ENCODE data around the gene BACH2. TPM values are rescaled to one million over a fixed set of nuclear protein-coding genes. Genes with fewer than 3 reads are reported as not detected.

Gene BACH2
- total and polyA plus RNA-seq, 2 donors (not counting 1 experiment from before 2014, with no cell fraction given) = 2.2 to 2.6 TPM

- peak in 1 of 2 donors; percentile 83 for DNase-seq (ENCODE audit: low read depth in 2 of 2)
- Histone ChIP-seq H4K20me1 (ENCODE audit: control insufficient read depth, extremely low read depth, insufficient read depth, low read length) (no peaks in the 10 kb centered on the region), H3K9ac (ENCODE audit: insufficient read depth, low read length) (no peak overlapping the region), H3K27me3 (ENCODE audit: control insufficient read depth, insufficient read depth, low read length) (no peaks in the 10 kb centered on the region), H3K27ac (ENCODE audit: insufficient read depth, low read length) (no peak overlapping the region), H2AFZ (ENCODE audit: low read length) (no peak overlapping the region), H3K4me2 (ENCODE audit: extremely low read depth, insufficient read depth, low read length) (no peak overlapping the region), H3K36me3 (ENCODE audit: control insufficient read depth, insufficient read depth, low read length) (no peaks in the 10 kb centered on the region), H3K4me3 (replicated peaks in 1 of 4; ENCODE audit: control extremely low read depth in 1 of 4, insufficient read depth in 1 of 4, low read depth in 3 of 4, low read length in 4 of 4) (no peak overlapping the region), H3K4me1 (ENCODE audit: control insufficient read depth, extremely low read depth, insufficient read depth, low read length) (peaks cover 4% of the 10 kb centered on the region), H3K79me2 (ENCODE audit: control insufficient read depth, insufficient read depth, low read length) (no peaks in the 10 kb centered on the region), H3K9me3 (ENCODE audit: control insufficient read depth, insufficient read depth, low read depth, low read length) (no peaks in the 10 kb centered on the region)
- TF ChIP-seq EZH2 (IDR thresholded peaks at IDR 0.05; ENCODE audit: low read length, missing control alignments) (no peak), CTCF (conservative IDR thresholded peaks at IDR 0.05 in 1 of 2, IDR thresholded peaks at IDR 0.05 in 1 of 2; ENCODE audit: low read depth in 1 of 2, low read length in 2 of 2) (no peak)
These were observed 210.1 kb downstream of the BACH2 start for GRCh38 chr6:90086517-90086916.

GRCh38 chr6:90083891-90084290, 212.8 kb downstream of the BACH2 start:
- Histone ChIP-seq H3K9me3 (ENCODE audit: control insufficient read depth, insufficient read depth, low read depth, low read length) (no peaks in the 10 kb centered on the region), H3K9ac (ENCODE audit: insufficient read depth, low read length) (no peak overlapping the region), H3K4me2 (ENCODE audit: extremely low read depth, insufficient read depth, low read length) (no peak overlapping the region), H3K4me3 (replicated peaks in 1 of 4; ENCODE audit: control extremely low read depth in 1 of 4, insufficient read depth in 1 of 4, low read depth in 3 of 4, low read length in 4 of 4) (no peak overlapping the region), H3K79me2 (ENCODE audit: control insufficient read depth, insufficient read depth, low read length) (no peaks in the 10 kb centered on the region), H3K27ac (ENCODE audit: insufficient read depth, low read length) (no peak overlapping the region), H3K4me1 (ENCODE audit: control insufficient read depth, extremely low read depth, insufficient read depth, low read length) (peaks cover 4% of the 10 kb centered on the region), H2AFZ (ENCODE audit: low read length) (no peak overlapping the region), H3K27me3 (ENCODE audit: control insufficient read depth, insufficient read depth, low read length) (no peaks in the 10 kb centered on the region), H3K36me3 (ENCODE audit: control insufficient read depth, insufficient read depth, low read length) (no peaks in the 10 kb centered on the region), H4K20me1 (ENCODE audit: control insufficient read depth, extremely low read depth, insufficient read depth, low read length) (no peaks in the 10 kb centered on the region)
- TF ChIP-seq EZH2 (IDR thresholded peaks at IDR 0.05; ENCODE audit: low read length, missing control alignments) (no peak), CTCF (conservative IDR thresholded peaks at IDR 0.05 in 1 of 2, IDR thresholded peaks at IDR 0.05 in 1 of 2; ENCODE audit: low read depth in 1 of 2, low read length in 2 of 2) (no peak)
- DNase-seq (ENCODE audit: low read depth in 2 of 2) = no peak

- Histone ChIP-seq H3K4me1 (ENCODE audit: control insufficient read depth, extremely low read depth, insufficient read depth, low read length) (peaks cover 2% of the 10 kb centered on the region), H2AFZ (ENCODE audit: low read length) (no peak overlapping the region), H3K4me3 (replicated peaks in 1 of 4; ENCODE audit: control extremely low read depth in 1 of 4, insufficient read depth in 1 of 4, low read depth in 3 of 4, low read length in 4 of 4) (no peak overlapping the region), H3K27ac (ENCODE audit: insufficient read depth, low read length) (no peak overlapping the region), H3K36me3 (ENCODE audit: control insufficient read depth, insufficient read depth, low read length) (no peaks in the 10 kb centered on the region), H3K79me2 (ENCODE audit: control insufficient read depth, insufficient read depth, low read length) (no peaks in the 10 kb centered on the region), H3K9me3 (ENCODE audit: control insufficient read depth, insufficient read depth, low read depth, low read length) (no peaks in the 10 kb centered on the region), H4K20me1 (ENCODE audit: control insufficient read depth, extremely low read depth, insufficient read depth, low read length) (no peaks in the 10 kb centered on the region), H3K9ac (ENCODE audit: insufficient read depth, low read length) (no peak overlapping the region), H3K27me3 (ENCODE audit: control insufficient read depth, insufficient read depth, low read length) (no peaks in the 10 kb centered on the region), H3K4me2 (ENCODE audit: extremely low read depth, insufficient read depth, low read length) (no peak overlapping the region)
- TF ChIP-seq EZH2 (IDR thresholded peaks at IDR 0.05; ENCODE audit: low read length, missing control alignments) (no peak), CTCF (conservative IDR thresholded peaks at IDR 0.05 in 1 of 2, IDR thresholded peaks at IDR 0.05 in 1 of 2; ENCODE audit: low read depth in 1 of 2, low read length in 2 of 2) (no peak)
- peak in 1 of 2 donors; percentile 22 for DNase-seq (ENCODE audit: low read depth in 2 of 2)
These were observed 213.8 kb downstream of the BACH2 start for GRCh38 chr6:90082847-90083246.

All from fibroblast of lung (primary cell).